ENCODE measurements around the gene PHOSPHO1. TPM values are rescaled to one million over a fixed set of nuclear protein-coding genes. Genes with fewer than 3 reads are reported as not detected.

The PHOSPHO1 gene
- total RNA-seq, 4 donors from 2014 or later, result 1.0 to 3.7 (median 2.1) TPM; not detected in 1

GRCh38 chr17:49216953-49217650 is 13.5 kb downstream of the PHOSPHO1 start:
- Histone ChIP-seq H3K9me3 (no peaks in the 10 kb centered on the region), H3K27ac (peak overlapping the region in 1 of 4 donors; percentile 13), H3K4me1 (peaks cover 0 to 6% of the 10 kb centered on the region in 2 donors), H3K4me3 (no peak overlapping the region), H3K27me3 (peaks cover 8 to 19% (median 18%) of the 10 kb centered on the region in 3 donors), H3K36me3 (no peaks in the 10 kb centered on the region)
- TF ChIP-seq POLR2A (IDR thresholded peaks at IDR 0.05) (no peak), CTCF (IDR thresholded peaks at IDR 0.05 in 4 of 5, conservative IDR thresholded peaks at IDR 0.05 in 1 of 5) (no peak)
- in situ Hi-C loops (cut with MboI; ENCODE audit: low sequenced_read_pairs in 4 of 4) (no loop called here), intact Hi-C loops (cut with DNase I; ENCODE audit: low total_unique reads) (no loop called here)
- ATAC-seq (peak; percentile 49 to 64), DNase-seq (peak; percentile 41 to 43)

GRCh38 chr17:49216482-49216881 is 14.1 kb downstream of the PHOSPHO1 start:
- H3K9me3 ChIP-seq, result no peaks in the 10 kb centered on the region
- TF ChIP-seq POLR2A (IDR thresholded peaks at IDR 0.05) (no peak), CTCF (IDR thresholded peaks at IDR 0.05 in 4 of 5, conservative IDR thresholded peaks at IDR 0.05 in 1 of 5) (no peak)
- intact Hi-C loops (cut with DNase I; ENCODE audit: low total_unique reads), result no loop called here
- H3K27me3 ChIP-seq, result peaks cover 8 to 19% (median 18%) of the 10 kb centered on the region in 3 donors
- ATAC-seq, result no peak
- H3K4me1 ChIP-seq, result peaks cover 0 to 6% of the 10 kb centered on the region in 2 donors
- peak overlapping the region in 2 of 4 donors; percentile 1 to 13 for H3K27ac ChIP-seq
- no peak for DNase-seq
- in situ Hi-C loops (cut with MboI; ENCODE audit: low sequenced_read_pairs in 4 of 4), result no loop called here
- no peaks in the 10 kb centered on the region for H3K36me3 ChIP-seq
- no peak overlapping the region for H3K4me3 ChIP-seq

GRCh38 chr17:49214676-49215360 is 15.8 kb downstream of the PHOSPHO1 start:
- Histone ChIP-seq H3K27me3 (peaks cover 16 to 31% (median 25%) of the 10 kb centered on the region in 3 donors), H3K4me3 (no peak overlapping the region), H3K27ac (peak overlapping the region in 2 of 4 donors; percentile 27 to 29), H3K4me1 (peaks cover 0 to 6% of the 10 kb centered on the region in 2 donors), H3K9me3 (no peaks in the 10 kb centered on the region), H3K36me3 (no peaks in the 10 kb centered on the region)
- DNase-seq (no peak), ATAC-seq (no peak)
- in situ Hi-C loops (cut with MboI; ENCODE audit: low sequenced_read_pairs in 4 of 4) (no loop called here), intact Hi-C loops (cut with DNase I; ENCODE audit: low total_unique reads) (no loop called here)
- TF ChIP-seq POLR2A (IDR thresholded peaks at IDR 0.05), result no peak
- TF ChIP-seq CTCF (IDR thresholded peaks at IDR 0.05 in 4 of 5, conservative IDR thresholded peaks at IDR 0.05 in 1 of 5), result no peak

- DNase-seq, result no peak
- H3K27me3 ChIP-seq, result peaks cover 23 to 29% (median 25%) of the 10 kb centered on the region in 3 donors
- H3K4me1 ChIP-seq, result peaks cover 0 to 6% of the 10 kb centered on the region in 2 donors
- H3K36me3 ChIP-seq, result no peaks in the 10 kb centered on the region
- H3K9me3 ChIP-seq, result no peaks in the 10 kb centered on the region
- intact Hi-C loops (cut with DNase I; ENCODE audit: low total_unique reads), result no loop called here
- no peak for ATAC-seq
- in situ Hi-C loops (cut with MboI; ENCODE audit: low sequenced_read_pairs in 4 of 4), result no loop called here
- H3K27ac ChIP-seq, result peak overlapping the region in 2 of 4 donors; percentile 2 to 29
- TF ChIP-seq CTCF (IDR thresholded peaks at IDR 0.05 in 4 of 5, conservative IDR thresholded peaks at IDR 0.05 in 1 of 5) (no peak), POLR2A (IDR thresholded peaks at IDR 0.05) (no peak)
- no peak overlapping the region for H3K4me3 ChIP-seq
These were observed 16.7 kb downstream of the PHOSPHO1 start for GRCh38 chr17:49213847-49214246.

Data from gastrocnemius medialis (tissue), 4 donors.